Gastroesophageal sphincter (tissue), 3 donors: ENCODE measurements around the gene KLHL29.

Experiments used
- CTCF ChIP-seq, 4 experiments: fragments of 200-600 bp in 2 of 4; fragments of 450-650 bp in 2 of 4; sonication (generic) in 1 of 4; IDR thresholded peaks; one replicate each; pipeline ENCODE4 v1.5.1; 2017 to 2019; ENCODE audit warnings: antibody characterized with exemption in 4 of 4, mild to moderate bottlenecking in 2 of 4, moderate library complexity in 2 of 4
- POLR2A ChIP-seq, 2 donors: fragments of 450-650 bp; IDR thresholded peaks; one replicate each; pipeline ENCODE4 v1.6.1; 2017; ENCODE audit warnings: antibody characterized with exemption in 2 of 2, mild to moderate bottlenecking in 2 of 2, moderate library complexity in 1 of 2
- POLR2AphosphoS5 ChIP-seq: sonication (generic); formaldehyde crosslinking; IDR thresholded peaks from one replicate; pipeline ENCODE4 v1.6.1; 2017; ENCODE audit warnings: antibody characterized with exemption

GRCh38 chr2:23563151-23563550, 178.2 kb downstream of the KLHL29 start:
- TF ChIP-seq POLR2AphosphoS5 (no peak), CTCF (IDR thresholded peaks at IDR 0.05) (no peak), POLR2A (IDR thresholded peaks at IDR 0.05) (no peak)
